Activated T-helper 9 cell treated with anti-CD3 and anti-CD28 coated beads, Interleukin-2, amount 50 U/mL, for 16 hours (primary cell): Measurements from ENCODE around the gene DGCR6L.
"Not testable (repeated sequence)": the region's sequence is repeated elsewhere in the genome, so short reads cannot be mapped to it uniquely, and the experiment has no call there.

Experiments used
- DNase-seq: peaks from one replicate; pipeline ENCODE4 v3.0.0-alpha.2; 2020; ENCODE audit warnings: low read depth

The DGCR6L gene

GRCh38 chr22:20275836-20276235, 44.0 kb downstream of the DGCR6L start:
- DNase-seq, result no peak

DNA sequence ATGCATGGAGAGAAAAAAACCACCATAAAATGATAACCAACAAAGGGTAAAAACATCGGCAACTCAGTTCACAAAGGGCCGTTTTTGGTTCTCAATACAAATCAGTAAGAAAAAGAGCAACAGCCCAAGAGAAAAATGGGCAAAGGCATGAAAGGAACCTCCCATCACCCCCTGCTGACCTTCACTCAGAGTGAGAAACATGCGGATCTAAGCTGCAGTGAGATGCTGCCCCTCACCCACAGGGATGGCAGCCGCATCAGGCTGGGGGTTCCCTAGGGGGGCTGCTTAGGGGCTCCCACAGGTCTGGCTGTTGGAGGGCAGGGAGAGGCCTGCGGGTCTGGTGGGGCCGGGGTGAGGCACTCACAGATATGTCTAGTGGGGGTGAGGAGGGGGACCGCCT, 44.5 kb downstream of the DGCR6L start:
- DNase-seq, result not testable (repeated sequence)

- DNase-seq, result not testable (repeated sequence)
Measured at GRCh38 chr22:20274374-20274773, 45.5 kb downstream of the DGCR6L start.

GRCh38 chr22:20273758-20274181, 46.1 kb downstream of the DGCR6L start:
- no peak for DNase-seq

GRCh38 chr22:20272700-20273099, 47.2 kb downstream of the DGCR6L start:
- no peak for DNase-seq

GRCh38 chr22:20272174-20272573, 47.7 kb downstream of the DGCR6L start:
- DNase-seq, result no peak

- DNase-seq, result no peak
Measured at GRCh38 chr22:20271114-20271994, 48.5 kb downstream of the DGCR6L start.

DNA sequence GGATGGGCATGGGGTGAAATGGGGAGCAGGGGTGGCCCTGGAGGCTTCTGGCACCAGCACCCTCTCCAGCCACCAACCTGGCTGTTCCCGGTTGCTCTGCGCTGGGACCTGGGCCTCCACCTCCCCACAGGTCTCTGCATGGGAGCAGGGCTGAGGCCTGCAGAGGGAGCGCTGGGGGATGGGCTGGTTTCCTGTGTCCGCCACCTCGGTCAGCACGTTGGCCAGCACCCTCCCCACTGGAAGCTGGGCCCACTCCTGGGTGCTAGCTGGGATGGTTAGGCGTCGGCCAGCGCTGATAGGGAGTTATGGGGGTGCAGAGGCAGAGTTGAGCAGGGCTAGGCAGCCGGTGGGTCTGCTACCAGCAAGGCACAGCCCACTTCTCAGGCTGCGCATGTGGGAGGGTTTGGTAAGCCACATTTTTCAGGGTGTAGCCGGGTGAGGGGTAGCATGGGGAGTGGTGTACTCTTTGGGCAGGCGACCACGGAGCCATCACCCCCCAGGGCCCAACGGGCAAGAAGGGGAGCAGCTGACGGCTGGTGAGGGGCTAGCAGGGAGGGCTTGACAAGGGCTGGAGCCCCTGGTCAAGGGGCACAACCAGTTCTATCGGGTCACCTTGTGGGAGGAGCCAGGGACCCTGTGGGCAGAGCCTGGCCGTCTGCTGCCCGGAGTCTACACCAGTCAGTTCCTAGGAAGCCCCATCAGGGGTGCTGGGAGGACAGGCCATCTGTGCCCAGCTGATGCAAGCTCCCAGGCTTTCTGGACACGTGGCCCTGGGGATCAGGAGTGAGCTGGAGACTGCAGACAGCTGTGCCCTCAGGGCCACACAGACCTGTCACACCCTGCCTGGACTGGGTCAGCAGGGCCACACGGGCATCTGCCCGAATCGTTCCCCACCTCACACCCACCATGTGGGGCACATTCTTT, 49.4 kb downstream of the DGCR6L start:
- not testable (repeated sequence) for DNase-seq

DNA sequence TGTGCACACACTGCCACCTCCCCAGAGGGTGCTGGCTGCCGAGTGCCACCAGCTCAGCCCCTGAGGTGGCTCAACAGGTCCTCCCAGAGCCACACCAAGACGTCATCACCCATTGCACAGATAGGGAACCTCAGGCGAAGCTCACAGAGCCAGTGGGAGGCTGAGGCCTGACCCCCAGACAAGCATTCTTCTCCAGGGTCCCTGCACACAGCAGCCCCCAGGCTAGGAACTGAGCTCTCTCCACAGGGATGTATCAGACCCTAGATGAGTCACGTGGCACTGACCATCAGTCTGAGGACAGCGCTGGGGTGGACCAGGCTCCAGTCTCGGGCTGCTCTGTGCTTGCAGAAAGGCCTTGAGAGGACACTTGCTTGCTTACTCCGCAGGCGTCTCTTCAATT, 50.2 kb downstream of the DGCR6L start:
- DNase-seq, result not testable (repeated sequence)

- DNase-seq, result not testable (repeated sequence)
Measured at GRCh38 chr22:20269201-20269600, 50.7 kb downstream of the DGCR6L start.

- peak; percentile 32 for DNase-seq
Measured at GRCh38 chr22:20268279-20269012, 51.4 kb downstream of the DGCR6L start, which contains the start of gene RTN4R. TSS of gene RTN4R (minus strand) at chr22:20268318. CDS start at chr22:20268092, 226 bp downstream.

DNA sequence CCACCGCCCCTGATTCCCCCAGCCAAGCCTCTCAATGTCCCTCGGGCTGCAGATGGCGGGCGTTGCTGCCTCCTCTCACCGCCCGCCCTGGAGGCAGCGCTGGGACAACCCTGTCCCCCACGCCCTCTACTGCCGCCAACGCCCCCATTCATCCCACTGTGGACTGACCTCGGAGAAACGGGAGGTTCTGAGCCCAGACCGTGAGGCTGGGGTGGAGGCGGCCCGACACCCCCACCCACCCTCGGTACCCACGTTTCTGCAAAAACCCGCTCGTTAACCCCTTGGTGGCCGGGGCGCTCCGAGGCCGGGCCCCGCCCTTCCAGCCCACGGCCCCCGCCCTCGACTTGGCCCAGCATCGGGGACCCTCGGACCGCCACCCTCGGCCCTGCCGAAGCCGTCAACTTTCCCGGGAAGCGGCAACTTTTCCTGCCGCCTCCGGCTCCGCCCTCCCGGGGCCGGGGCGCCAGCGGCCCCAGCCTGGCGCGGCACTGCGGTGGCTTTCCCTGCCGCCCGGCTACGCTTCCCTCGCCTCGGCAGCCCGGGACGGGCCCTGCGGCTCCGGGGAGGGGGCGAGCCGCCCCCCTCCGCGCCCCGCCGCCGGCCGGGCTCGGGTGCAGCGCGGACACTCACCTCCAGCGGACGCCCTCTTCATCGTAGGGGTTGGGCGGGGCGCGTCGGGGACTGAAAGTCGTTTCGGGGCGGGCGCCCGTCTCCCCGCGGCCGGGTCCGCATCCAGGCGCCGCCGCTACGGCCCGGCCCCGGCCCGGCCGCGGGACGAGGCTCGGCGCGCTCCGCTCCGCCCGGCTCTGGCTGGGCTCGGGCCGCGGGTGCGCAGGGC, 52.2 kb downstream of the DGCR6L start:
- no peak for DNase-seq

GRCh38 chr22:20266667-20267440, 53.0 kb downstream of the DGCR6L start:
- DNase-seq, result not testable (repeated sequence)

DNA sequence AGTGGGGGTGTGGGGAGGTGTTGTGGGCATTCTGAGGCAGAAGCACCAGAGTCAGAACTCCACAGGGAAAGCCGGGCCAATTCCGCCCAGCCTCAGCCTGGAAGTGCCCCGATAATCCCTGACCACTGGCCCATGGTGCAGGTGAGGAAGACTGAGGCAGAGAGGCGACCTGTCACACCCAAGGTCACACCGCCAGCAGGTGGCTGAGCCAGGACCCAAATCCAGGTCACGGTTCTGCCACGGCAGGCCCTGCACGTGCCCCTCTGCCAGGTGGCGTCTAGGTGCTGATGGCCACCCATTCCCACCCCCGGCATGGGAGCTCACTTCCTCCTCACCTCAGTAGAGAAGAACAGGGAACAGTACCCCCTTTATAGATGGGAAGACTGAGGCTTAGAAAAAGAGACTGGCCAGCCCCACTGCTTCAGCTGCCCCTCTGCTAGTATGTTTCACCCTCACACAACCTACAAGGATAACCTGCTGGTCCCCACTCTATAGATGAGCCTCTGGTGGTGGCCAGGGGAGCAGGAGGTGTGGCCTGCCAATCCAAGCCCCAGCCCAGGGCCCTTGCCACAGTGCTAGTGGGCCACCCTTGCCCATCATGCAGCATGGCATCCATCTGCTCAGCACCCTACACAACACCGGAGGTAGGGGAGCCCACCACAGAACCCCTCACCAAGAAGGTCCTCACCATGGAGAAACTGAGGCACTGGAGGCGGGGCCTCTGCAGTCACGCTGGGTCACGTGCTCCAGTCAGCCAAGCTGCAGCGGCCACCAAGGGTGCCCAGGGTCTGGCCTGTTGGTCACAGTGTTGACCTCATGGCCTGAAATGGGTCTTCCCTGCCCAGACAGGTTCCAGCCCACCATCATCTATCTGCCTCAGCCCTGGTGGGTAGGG, 53.8 kb downstream of the DGCR6L start:
- DNase-seq, result not testable (repeated sequence)

GRCh38 chr22:20264614-20265452, 55.0 kb downstream of the DGCR6L start:
- no peak for DNase-seq
